ENCODE results near the gene HDHD2. TPM values are rescaled to one million over a fixed set of nuclear protein-coding genes. Genes with fewer than 3 reads are reported as not detected.

The HDHD2 gene
- total and polyA plus RNA-seq, 4 donors = 17.0 to 23.0 (median 18.5) TPM

- TF ChIP-seq ZBTB33 (IDR thresholded peaks at IDR 0.05) (no peak), EGR1 (IDR thresholded peaks at IDR 0.05; ENCODE audit: low read depth in 2 of 2) (no peak)
These were observed 7.1 kb downstream of the HDHD2 start (continued) for GRCh38 chr18:47143153-47143552.

- no peak for DNase-seq (ENCODE audit: low spot score)
- H3K27ac ChIP-seq (ENCODE audit: low read depth in 1 of 2, low read length in 2 of 2) = no peak overlapping the region
- no peak overlapping the region for H3K4me3 ChIP-seq (ENCODE audit: low read depth in 1 of 3, low read length in 3 of 3)
- peaks cover 0 to 3% (median 0%) of the 10 kb centered on the region in 4 donors for H3K4me1 ChIP-seq (ENCODE audit: control insufficient read depth in 4 of 4, insufficient read depth in 4 of 4, low read length in 3 of 4)
- no peaks in the 10 kb centered on the region for H3K36me3 ChIP-seq (ENCODE audit: control insufficient read depth in 4 of 4, insufficient read depth in 3 of 4, low read depth in 1 of 4, low read length in 3 of 4)
- TF ChIP-seq GABPA (IDR thresholded peaks at IDR 0.05 in 1 of 2, conservative IDR thresholded peaks at IDR 0.05 in 1 of 2) = no peak
- TF ChIP-seq, protein P1, sequence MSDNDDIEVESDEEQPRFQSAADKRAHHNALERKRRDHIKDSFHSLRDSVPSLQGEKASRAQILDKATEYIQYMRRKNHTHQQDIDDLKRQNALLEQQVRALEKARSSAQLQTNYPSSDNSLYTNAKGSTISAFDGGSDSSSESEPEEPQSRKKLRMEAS (IDR thresholded peaks at IDR 0.05) = no peak
- TF ChIP-seq SP1 (IDR thresholded peaks at IDR 0.05) = no peak
- no peak for TF ChIP-seq EGR1 (IDR thresholded peaks at IDR 0.05; ENCODE audit: low read depth in 2 of 2)
- TF ChIP-seq RXRA (IDR thresholded peaks at IDR 0.05) = no peak
- TF ChIP-seq TAF1 (conservative IDR thresholded peaks at IDR 0.05) = no peak
- no peak for TF ChIP-seq YY1 (IDR thresholded peaks at IDR 0.05)
- no peak for TF ChIP-seq JUND (IDR thresholded peaks at IDR 0.05)
- no peak for TF ChIP-seq HNF4G (IDR thresholded peaks at IDR 0.05)
- TF ChIP-seq FOXA1 (IDR thresholded peaks at IDR 0.05) = no peak
- H3K9ac ChIP-seq (ENCODE audit: low read depth in 1 of 2, low read length in 2 of 2) = no peak overlapping the region
- no peaks in the 10 kb centered on the region for H3K9me3 ChIP-seq (ENCODE audit: control insufficient read depth in 4 of 4, low read length in 3 of 4)
- H3K27me3 ChIP-seq (ENCODE audit: control insufficient read depth in 4 of 4, insufficient read depth in 4 of 4, low read length in 3 of 4) = no peaks in the 10 kb centered on the region
These were observed 9.0 kb downstream of the HDHD2 start for GRCh38 chr18:47141289-47141688.

DNA sequence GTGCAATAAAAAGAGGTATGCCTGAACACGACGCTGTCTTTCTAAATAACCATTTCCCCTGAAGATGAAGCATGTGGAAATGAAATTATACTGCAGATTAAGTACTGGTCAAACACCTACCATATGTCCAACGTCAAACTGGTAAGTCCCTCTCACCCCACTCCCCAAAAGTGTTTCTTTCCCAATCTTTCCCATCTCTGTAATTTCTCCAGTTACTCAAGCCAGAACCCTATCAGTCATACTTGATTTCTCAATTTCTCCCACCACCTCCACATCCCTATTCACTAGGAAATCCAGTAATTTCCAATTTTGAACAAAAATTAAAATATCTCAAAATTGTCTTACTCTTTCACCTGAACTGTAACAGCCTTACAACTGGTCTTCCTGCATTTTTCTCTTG lies 29.2 kb downstream of the HDHD2 start:
- Histone ChIP-seq H3K9me3 (ENCODE audit: control insufficient read depth in 4 of 4, low read length in 3 of 4) (no peaks in the 10 kb centered on the region), H3K36me3 (ENCODE audit: control insufficient read depth in 4 of 4, insufficient read depth in 3 of 4, low read depth in 1 of 4, low read length in 3 of 4) (peaks cover 0 to 5% (median 2%) of the 10 kb centered on the region in 4 donors), H3K27me3 (ENCODE audit: control insufficient read depth in 4 of 4, insufficient read depth in 4 of 4, low read length in 3 of 4) (no peaks in the 10 kb centered on the region), H3K27ac (ENCODE audit: low read depth in 1 of 2, low read length in 2 of 2) (no peak overlapping the region), H3K9ac (ENCODE audit: low read depth in 1 of 2, low read length in 2 of 2) (no peak overlapping the region), H3K4me3 (ENCODE audit: low read depth in 1 of 3, low read length in 3 of 3) (no peak overlapping the region), H3K4me1 (ENCODE audit: control insufficient read depth in 4 of 4, insufficient read depth in 4 of 4, low read length in 3 of 4) (no peaks in the 10 kb centered on the region)
- TF ChIP-seq, protein P1 (IDR thresholded peaks at IDR 0.05) = no peak
- 95% methylated on average over 3 of the region's 3 CpGs for WGBS
- no peak for DNase-seq (ENCODE audit: low spot score)

- Histone ChIP-seq H3K27me3 (ENCODE audit: control insufficient read depth in 4 of 4, insufficient read depth in 4 of 4, low read length in 3 of 4) (no peaks in the 10 kb centered on the region), H3K9me3 (ENCODE audit: control insufficient read depth in 4 of 4, low read length in 3 of 4) (no peaks in the 10 kb centered on the region), H3K27ac (ENCODE audit: low read depth in 1 of 2, low read length in 2 of 2) (no peak overlapping the region), H3K4me1 (ENCODE audit: control insufficient read depth in 4 of 4, insufficient read depth in 4 of 4, low read length in 3 of 4) (no peaks in the 10 kb centered on the region), H3K4me3 (ENCODE audit: low read depth in 1 of 3, low read length in 3 of 3) (no peak overlapping the region), H3K9ac (ENCODE audit: low read depth in 1 of 2, low read length in 2 of 2) (no peak overlapping the region), H3K36me3 (ENCODE audit: control insufficient read depth in 4 of 4, insufficient read depth in 3 of 4, low read depth in 1 of 4, low read length in 3 of 4) (peaks cover 0 to 5% (median 2%) of the 10 kb centered on the region in 4 donors)
- DNase-seq (ENCODE audit: low spot score) = no peak
- WGBS = 88% methylated on average over 4 of the region's 4 CpGs
- TF ChIP-seq SP1 (IDR thresholded peaks at IDR 0.05) (no peak), TAF1 (conservative IDR thresholded peaks at IDR 0.05) (no peak), YY1 (IDR thresholded peaks at IDR 0.05) (no peak), GABPA (IDR thresholded peaks at IDR 0.05 in 1 of 2, conservative IDR thresholded peaks at IDR 0.05 in 1 of 2) (no peak), NR2F2 (IDR thresholded peaks at IDR 0.05) (no peak), HNF4G (IDR thresholded peaks at IDR 0.05) (no peak), JUND (IDR thresholded peaks at IDR 0.05) (no peak), FOXA2 (IDR thresholded peaks at IDR 0.05) (no peak), RAD21 (IDR thresholded peaks at IDR 0.05) (no peak), FOXA1 (IDR thresholded peaks at IDR 0.05) (no peak), HNF4A (conservative IDR thresholded peaks at IDR 0.05) (no peak), RXRA (IDR thresholded peaks at IDR 0.05) (no peak)
- TF ChIP-seq, protein P2, sequence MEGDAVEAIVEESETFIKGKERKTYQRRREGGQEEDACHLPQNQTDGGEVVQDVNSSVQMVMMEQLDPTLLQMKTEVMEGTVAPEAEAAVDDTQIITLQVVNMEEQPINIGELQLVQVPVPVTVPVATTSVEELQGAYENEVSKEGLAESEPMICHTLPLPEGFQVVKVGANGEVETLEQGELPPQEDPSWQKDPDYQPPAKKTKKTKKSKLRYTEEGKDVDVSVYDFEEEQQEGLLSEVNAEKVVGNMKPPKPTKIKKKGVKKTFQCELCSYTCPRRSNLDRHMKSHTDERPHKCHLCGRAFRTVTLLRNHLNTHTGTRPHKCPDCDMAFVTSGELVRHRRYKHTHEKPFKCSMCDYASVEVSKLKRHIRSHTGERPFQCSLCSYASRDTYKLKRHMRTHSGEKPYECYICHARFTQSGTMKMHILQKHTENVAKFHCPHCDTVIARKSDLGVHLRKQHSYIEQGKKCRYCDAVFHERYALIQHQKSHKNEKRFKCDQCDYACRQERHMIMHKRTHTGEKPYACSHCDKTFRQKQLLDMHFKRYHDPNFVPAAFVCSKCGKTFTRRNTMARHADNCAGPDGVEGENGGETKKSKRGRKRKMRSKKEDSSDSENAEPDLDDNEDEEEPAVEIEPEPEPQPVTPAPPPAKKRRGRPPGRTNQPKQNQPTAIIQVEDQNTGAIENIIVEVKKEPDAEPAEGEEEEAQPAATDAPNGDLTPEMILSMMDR (IDR thresholded peaks at IDR 0.05; ENCODE audit: low read depth, low read length, missing input control) = no peak
- TF ChIP-seq, protein P3, sequence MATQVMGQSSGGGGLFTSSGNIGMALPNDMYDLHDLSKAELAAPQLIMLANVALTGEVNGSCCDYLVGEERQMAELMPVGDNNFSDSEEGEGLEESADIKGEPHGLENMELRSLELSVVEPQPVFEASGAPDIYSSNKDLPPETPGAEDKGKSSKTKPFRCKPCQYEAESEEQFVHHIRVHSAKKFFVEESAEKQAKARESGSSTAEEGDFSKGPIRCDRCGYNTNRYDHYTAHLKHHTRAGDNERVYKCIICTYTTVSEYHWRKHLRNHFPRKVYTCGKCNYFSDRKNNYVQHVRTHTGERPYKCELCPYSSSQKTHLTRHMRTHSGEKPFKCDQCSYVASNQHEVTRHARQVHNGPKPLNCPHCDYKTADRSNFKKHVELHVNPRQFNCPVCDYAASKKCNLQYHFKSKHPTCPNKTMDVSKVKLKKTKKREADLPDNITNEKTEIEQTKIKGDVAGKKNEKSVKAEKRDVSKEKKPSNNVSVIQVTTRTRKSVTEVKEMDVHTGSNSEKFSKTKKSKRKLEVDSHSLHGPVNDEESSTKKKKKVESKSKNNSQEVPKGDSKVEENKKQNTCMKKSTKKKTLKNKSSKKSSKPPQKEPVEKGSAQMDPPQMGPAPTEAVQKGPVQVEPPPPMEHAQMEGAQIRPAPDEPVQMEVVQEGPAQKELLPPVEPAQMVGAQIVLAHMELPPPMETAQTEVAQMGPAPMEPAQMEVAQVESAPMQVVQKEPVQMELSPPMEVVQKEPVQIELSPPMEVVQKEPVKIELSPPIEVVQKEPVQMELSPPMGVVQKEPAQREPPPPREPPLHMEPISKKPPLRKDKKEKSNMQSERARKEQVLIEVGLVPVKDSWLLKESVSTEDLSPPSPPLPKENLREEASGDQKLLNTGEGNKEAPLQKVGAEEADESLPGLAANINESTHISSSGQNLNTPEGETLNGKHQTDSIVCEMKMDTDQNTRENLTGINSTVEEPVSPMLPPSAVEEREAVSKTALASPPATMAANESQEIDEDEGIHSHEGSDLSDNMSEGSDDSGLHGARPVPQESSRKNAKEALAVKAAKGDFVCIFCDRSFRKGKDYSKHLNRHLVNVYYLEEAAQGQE (IDR thresholded peaks at IDR 0.05) = no peak
These were observed 29.9 kb downstream of the HDHD2 start for GRCh38 chr18:47120428-47120827.

Data from liver (tissue), 9 donors.